NT2/D1 (cell line): ENCODE measurements around the gene NAV2.

Experiments used
- SUZ12 ChIP-seq: IDR thresholded peaks from 2 replicates; pipeline ENCODE4 v1.6.1; 2011; ENCODE audit not compliant: insufficient read length, insufficient read depth; ENCODE audit errors: extremely low read depth
- ZNF274 ChIP-seq: IDR thresholded peaks from 2 replicates; pipeline ENCODE4 v1.6.1; 2011; ENCODE audit warnings: mild to moderate bottlenecking, low read depth, low read length

- TF ChIP-seq ZNF274 (no peak), SUZ12 (no peak)
These were observed 322.3 kb downstream of the NAV2 start for GRCh38 chr11:20034941-20035340.
